Stomach (tissue), 4 donors: ENCODE measurements around the gene KCNK18.

ENCODE experiments used
- CTCF ChIP-seq, 7 experiments: fragments of 450-650 bp in 4 of 7; fragments of 200-600 bp in 3 of 7; sonication (generic) in 3 of 7; IDR thresholded peaks; one replicate each; pipeline ENCODE4 v1.5.1; 2016 to 2019; ENCODE audit warnings: antibody characterized with exemption in 7 of 7, control low read depth in 2 of 7, mild to moderate bottlenecking in 1 of 7
- EP300 ChIP-seq: sonication (generic); formaldehyde crosslinking; IDR thresholded peaks from one replicate; pipeline ENCODE4 v1.6.1; 2017; ENCODE audit warnings: antibody characterized with exemption

GRCh38 chr10:117212176-117212575 lies 14.9 kb downstream of the KCNK18 start:
- TF ChIP-seq CTCF (IDR thresholded peaks at IDR 0.05) (no peak), EP300 (no peak)
